NCI-H2196 (cell line): ENCODE results near the gene PGA4.
A peak's percentile ranks its signal among the peaks of the same experiment; 100 is the strongest.
"Not testable (repeated sequence)": the region's sequence is repeated elsewhere in the genome, so short reads cannot be mapped to it uniquely, and the experiment has no call there.

Source experiments
- DNase-seq: peaks from one replicate; lab custom pipeline; 2025; ENCODE audit not compliant: unreplicated experiment; lab: John Stamatoyannopoulos, UW

PGA4 gene

GRCh38 chr11:61248071-61248470 lies 25.9 kb downstream of the PGA4 start:
- DNase-seq, result not testable (repeated sequence)

- not testable (repeated sequence) for DNase-seq
Measured at GRCh38 chr11:61249201-61249600, 27.1 kb downstream of the PGA4 start.

- DNase-seq, result not testable (repeated sequence)
Measured at GRCh38 chr11:61250796-61251765, 28.9 kb downstream of the PGA4 start.

- DNase-seq, result not testable (repeated sequence)
Measured at GRCh38 chr11:61252332-61252731, 30.2 kb downstream of the PGA4 start.

GRCh38 chr11:61254403-61255025 lies 32.4 kb downstream of the PGA4 start:
- DNase-seq, result peak; percentile 53

GRCh38 chr11:61256710-61257482 lies 34.7 kb downstream of the PGA4 start:
- no peak for DNase-seq

GRCh38 chr11:61258546-61258945 lies 36.4 kb downstream of the PGA4 start:
- DNase-seq, result no peak

- no peak for DNase-seq
Measured at GRCh38 chr11:61259363-61259762, 37.2 kb downstream of the PGA4 start.

- DNase-seq, result no peak
Measured at GRCh38 chr11:61264371-61264770, 42.2 kb downstream of the PGA4 start.

- DNase-seq, result no peak
Measured at GRCh38 chr11:61264795-61265194, 42.6 kb downstream of the PGA4 start.

GRCh38 chr11:61265357-61265756 lies 43.2 kb downstream of the PGA4 start:
- no peak for DNase-seq

GRCh38 chr11:61266602-61267001 lies 44.5 kb downstream of the PGA4 start:
- DNase-seq, result no peak

GRCh38 chr11:61267437-61267841 lies 45.3 kb downstream of the PGA4 start:
- no peak for DNase-seq

- DNase-seq, result no peak
Measured at GRCh38 chr11:61268588-61269250, 46.6 kb downstream of the PGA4 start.

GRCh38 chr11:61270354-61271076 lies 48.4 kb downstream of the PGA4 start:
- no peak for DNase-seq

GRCh38 chr11:61272731-61273130 lies 50.6 kb downstream of the PGA4 start:
- DNase-seq, result no peak

- DNase-seq, result peak; percentile 73
Measured at GRCh38 chr11:61273178-61274078, 51.3 kb downstream of the PGA4 start.

- no peak for DNase-seq
Measured at GRCh38 chr11:61274084-61274483, 51.9 kb downstream of the PGA4 start.

- DNase-seq, result no peak
Measured at GRCh38 chr11:61275191-61275590, 53.0 kb downstream of the PGA4 start.
